Measurements from ENCODE around the gene GRIN2C. TPM values are rescaled to one million over a fixed set of nuclear protein-coding genes. Genes with fewer than 3 reads are reported as not detected.

GRIN2C gene
- total RNA-seq, 2 donors from 2014 or later = not detected

DNA sequence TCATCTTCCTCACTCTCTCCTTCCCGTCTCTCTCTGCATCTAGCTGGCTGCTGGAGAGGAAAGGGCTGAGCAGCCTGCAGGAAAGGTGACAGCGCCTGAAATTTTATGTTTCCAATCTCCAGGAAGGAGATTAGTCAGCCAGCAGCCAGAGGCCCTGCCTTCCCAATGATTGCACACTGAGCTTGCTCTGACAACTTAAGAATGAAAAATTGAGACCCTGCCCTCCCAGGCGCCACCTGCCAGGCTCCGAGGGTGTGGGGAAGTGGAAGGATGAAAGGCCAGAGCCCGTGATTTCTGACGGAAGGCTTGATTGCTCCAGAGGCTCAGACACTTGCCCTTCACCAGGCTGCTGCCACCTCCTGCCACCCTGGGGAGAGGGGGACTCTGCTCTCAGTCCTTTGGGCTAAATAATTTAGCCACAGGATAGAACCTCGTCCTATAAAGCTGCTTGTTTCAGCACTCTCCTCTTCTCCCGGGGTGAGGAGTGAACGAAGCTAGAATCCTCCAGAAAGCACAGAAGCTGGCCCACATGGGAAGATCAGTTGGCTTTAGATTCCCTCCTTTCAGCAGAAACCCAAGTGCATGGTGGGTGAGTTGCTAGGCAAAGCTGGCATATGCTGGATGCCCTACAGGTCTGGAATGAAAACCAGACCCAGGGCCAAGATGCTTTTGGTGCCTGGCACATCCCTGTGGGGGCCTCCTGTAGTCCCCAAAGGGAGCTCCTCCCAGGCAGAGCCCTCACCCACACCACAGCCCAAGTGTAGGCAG is 33.5 kb downstream of the GRIN2C start:
- Mint-ChIP-seq H3K27me3 (no peaks in the 10 kb centered on the region), H3K4me1 (no peaks in the 10 kb centered on the region), H3K4me3 (no peak overlapping the region), H3K36me3 (ENCODE audit: low read depth) (no peaks in the 10 kb centered on the region), H3K27ac (no peak overlapping the region)
- no peaks in the 10 kb centered on the region for H3K9me3 ChIP-seq (ENCODE audit: control insufficient read depth, low read length, poor library complexity, severe bottlenecking)
- ATAC-seq (no peak), DNase-seq (no peak)

DNA sequence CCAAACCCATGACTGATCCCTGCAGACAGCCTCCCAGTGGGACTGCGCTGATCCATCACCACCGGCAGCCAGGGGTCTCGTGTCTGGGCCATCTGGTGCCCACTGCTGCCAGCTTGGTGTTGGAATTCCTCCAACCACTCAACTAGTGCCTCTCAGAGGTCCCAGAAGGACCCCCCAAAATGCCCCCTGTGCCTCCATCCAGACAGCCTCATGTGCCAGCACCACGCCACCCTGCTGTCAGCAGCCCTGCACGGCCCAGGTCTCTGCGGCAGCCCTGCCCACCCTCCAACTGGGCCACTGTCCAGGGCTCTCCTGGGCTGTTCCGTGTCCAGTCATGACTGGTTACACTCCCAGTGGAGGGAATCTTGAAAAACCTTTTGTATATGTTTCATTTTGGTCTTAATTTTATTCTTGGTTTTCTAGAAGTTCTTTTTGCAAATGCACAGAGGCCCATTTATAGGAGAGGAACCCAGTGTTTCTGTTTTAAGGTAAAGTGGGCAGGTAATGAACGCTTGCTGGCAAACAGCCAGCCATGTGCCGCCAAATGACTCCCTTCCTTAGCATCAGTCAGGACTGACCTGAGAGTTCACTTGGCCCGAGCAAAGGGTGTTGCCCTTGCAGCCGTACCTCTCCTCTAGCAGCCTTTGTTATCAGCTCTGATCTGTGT is 34.6 kb downstream of the GRIN2C start:
- H3K4me1 Mint-ChIP-seq = no peaks in the 10 kb centered on the region

DNA sequence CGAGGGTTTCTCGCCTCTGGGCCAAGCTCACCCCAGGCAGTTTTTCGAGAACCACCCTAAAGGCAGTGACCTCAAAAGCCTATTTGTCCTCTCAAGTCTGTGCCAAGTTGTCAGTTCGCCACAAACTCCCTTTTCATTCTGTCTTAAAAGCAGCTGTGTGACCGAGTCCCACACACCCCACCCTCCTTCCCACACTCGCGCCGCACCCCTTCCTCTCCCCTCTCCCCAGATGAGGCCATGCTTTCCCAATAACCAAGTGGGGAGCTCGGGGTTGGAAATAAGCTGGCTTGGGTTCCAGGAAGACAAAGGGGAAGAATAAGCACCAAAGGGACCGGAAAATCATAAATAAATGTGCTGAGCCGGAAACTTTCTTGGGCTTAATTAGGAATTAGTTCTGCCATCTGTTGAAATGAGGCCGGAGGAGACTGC is 36.7 kb downstream of the GRIN2C start:
- H3K27me3 Mint-ChIP-seq = no peaks in the 10 kb centered on the region
- H3K36me3 Mint-ChIP-seq (ENCODE audit: low read depth) = peaks cover 3% of the 10 kb centered on the region
- DNase-seq (no peak), ATAC-seq (no peak)
- no peak overlapping the region for H3K4me3 Mint-ChIP-seq
- H3K27ac Mint-ChIP-seq = no peak overlapping the region
- no peaks in the 10 kb centered on the region for H3K4me1 Mint-ChIP-seq
- no peaks in the 10 kb centered on the region for H3K9me3 ChIP-seq (ENCODE audit: control insufficient read depth, low read length, poor library complexity, severe bottlenecking)

More for the DNA sequence above, 34.6 kb downstream of the GRIN2C start:
- Mint-ChIP-seq H3K4me3 (no peak overlapping the region), H3K36me3 (ENCODE audit: low read depth) (no peaks in the 10 kb centered on the region), H3K27ac (no peak overlapping the region), H3K27me3 (no peaks in the 10 kb centered on the region)
- H3K9me3 ChIP-seq (ENCODE audit: control insufficient read depth, low read length, poor library complexity, severe bottlenecking) = no peaks in the 10 kb centered on the region
- no peak for DNase-seq
- no peak for ATAC-seq

DNA sequence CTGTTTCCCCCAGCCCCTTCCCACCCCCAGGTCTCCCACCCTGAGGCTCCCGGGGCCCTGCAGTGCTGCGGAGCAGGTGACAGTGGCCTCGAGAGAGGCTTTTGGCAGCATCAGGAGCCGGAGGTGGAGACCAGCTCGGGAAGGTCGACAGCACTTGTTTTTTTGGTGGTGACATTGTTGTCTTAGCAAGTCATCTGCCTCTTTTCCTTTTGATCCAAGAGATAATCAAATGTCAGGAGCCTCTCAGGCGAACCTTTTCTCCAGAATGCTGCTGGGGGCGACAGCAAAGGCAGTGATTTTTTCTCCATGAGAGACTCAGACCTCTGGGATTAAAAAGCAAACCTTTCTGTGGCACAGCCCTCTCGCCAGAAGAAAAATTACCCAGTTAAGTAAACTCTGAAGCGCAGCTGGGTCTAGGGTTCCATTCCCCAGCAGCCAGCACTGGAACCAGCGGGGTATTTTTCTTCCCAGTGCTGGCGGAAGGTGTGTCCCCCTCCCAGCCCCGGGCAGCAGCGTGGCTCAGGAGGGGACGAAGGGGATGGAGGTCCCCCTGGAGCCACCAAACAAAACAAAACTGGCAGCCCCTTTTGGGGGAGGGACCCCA is 37.2 kb downstream of the GRIN2C start:
- H3K9me3 ChIP-seq (ENCODE audit: control insufficient read depth, low read length, poor library complexity, severe bottlenecking) = no peaks in the 10 kb centered on the region
- ATAC-seq (no peak), DNase-seq (no peak)
- Mint-ChIP-seq H3K27ac (no peak overlapping the region), H3K4me1 (no peaks in the 10 kb centered on the region), H3K36me3 (ENCODE audit: low read depth) (peaks cover 3% of the 10 kb centered on the region), H3K27me3 (no peaks in the 10 kb centered on the region), H3K4me3 (no peak overlapping the region)

DNA sequence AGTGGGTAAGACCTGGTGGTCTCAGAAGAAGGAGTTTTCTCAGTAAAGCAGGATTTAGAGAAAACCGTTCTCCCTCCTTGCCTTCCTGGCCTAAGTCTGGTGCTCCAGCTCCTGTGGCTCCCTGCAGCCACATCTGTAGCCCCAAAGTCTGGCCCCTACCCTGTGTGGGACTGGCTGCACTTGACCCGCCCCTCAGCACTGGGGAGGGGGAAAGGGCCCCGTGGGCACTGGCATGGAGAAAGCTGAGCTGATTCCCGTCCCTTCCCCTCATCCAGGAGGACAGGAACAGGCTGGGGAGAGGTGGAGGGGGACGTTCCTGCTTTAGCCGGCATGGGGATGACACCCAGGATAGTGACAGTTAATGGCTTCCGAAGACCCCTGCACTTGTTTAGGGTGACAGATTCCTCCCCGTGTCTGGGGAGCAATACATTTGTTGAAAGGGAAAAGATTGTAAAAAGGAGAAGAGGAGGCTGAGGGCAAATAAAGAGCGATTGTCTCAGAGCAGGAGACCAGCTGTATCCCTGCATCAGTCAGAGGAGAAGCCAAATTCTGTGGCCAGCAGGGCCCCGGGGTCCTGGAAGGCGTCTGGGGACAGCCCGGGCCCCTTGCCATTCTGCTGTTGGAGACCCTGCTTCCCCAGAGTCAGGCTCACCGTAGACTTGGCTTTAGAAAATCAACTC is 37.9 kb downstream of the GRIN2C start:
- Mint-ChIP-seq H3K4me1 (no peaks in the 10 kb centered on the region), H3K36me3 (ENCODE audit: low read depth) (peaks cover 3% of the 10 kb centered on the region), H3K27me3 (no peaks in the 10 kb centered on the region), H3K4me3 (no peak overlapping the region), H3K27ac (no peak overlapping the region)
- DNase-seq (no peak), ATAC-seq (no peak)
- H3K9me3 ChIP-seq (ENCODE audit: control insufficient read depth, low read length, poor library complexity, severe bottlenecking) = no peaks in the 10 kb centered on the region

DNA sequence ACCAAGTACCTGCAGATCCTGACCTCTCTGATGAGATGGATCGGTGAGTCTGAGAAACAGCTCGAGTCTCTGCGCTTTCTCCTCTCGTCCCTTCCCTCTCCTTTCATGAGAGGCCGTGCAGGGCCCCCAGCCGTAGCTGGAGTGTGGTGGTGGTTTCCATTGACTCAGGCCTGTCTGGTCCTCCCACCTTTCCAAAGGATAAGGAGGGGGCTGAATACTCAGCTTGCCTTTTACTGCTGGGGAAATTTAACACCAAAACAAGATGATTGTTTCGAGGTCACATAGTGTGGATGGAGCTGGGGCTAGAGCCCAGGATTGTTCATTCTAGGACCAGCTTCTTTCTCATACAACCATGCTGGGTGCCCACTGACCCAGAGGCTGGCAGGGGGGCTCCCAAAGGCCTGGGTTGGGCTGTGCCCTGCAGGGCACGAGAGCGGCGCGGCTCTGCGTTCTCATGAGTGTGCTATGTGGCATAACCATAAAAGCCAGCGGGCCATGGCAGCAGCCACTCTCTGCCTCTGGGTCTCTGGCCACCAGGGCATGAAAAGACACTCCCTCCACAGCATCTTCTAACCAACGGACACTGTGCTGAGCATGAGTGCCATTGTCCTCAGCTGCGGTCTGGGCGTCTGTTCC is 39.8 kb downstream of the GRIN2C start:
- Mint-ChIP-seq H3K4me3 (no peak overlapping the region), H3K27ac (no peak overlapping the region), H3K36me3 (ENCODE audit: low read depth) (peaks cover 3% of the 10 kb centered on the region), H3K4me1 (no peaks in the 10 kb centered on the region), H3K27me3 (no peaks in the 10 kb centered on the region)
- no peaks in the 10 kb centered on the region for H3K9me3 ChIP-seq (ENCODE audit: control insufficient read depth, low read length, poor library complexity, severe bottlenecking)
- DNase-seq = no peak
- ATAC-seq = no peak

DNA sequence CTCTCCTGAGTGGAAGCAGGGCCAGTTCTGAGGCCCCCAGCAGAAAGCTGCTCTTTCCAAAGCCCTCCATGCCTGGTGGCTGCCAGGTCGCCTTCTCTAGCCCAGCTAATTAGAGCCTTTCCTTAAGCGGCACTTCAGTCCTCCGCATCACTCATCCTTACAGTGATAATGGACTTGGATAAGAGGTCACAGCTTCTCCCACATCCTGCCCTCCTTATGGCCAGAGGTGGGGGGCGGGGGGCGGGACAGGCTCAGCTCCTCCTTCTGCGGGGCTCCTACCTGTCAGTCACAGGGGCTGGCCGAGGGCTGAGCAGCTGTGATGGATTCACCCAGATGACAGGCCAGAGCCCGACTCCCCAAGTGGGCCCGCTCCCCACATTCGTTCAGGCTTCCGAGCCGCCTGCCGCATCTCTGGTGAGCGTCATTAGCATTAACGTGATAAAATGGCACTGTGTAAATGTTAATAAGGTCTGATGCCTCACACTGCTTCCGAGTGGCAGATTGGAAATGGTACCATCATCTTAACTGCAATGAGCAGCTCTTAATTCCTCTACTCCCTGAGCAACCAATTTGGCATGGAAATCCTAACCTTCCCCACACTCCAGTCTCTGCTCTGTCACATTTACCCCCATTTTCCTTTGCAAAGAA is 41.3 kb downstream of the GRIN2C start:
- H3K27me3 Mint-ChIP-seq = no peaks in the 10 kb centered on the region
- peaks cover 3% of the 10 kb centered on the region for H3K36me3 Mint-ChIP-seq (ENCODE audit: low read depth)
- ATAC-seq = no peak
- H3K9me3 ChIP-seq (ENCODE audit: control insufficient read depth, low read length, poor library complexity, severe bottlenecking) = no peaks in the 10 kb centered on the region
- H3K27ac Mint-ChIP-seq = no peak overlapping the region
- no peak overlapping the region for H3K4me3 Mint-ChIP-seq
- no peaks in the 10 kb centered on the region for H3K4me1 Mint-ChIP-seq
- DNase-seq = no peak

DNA sequence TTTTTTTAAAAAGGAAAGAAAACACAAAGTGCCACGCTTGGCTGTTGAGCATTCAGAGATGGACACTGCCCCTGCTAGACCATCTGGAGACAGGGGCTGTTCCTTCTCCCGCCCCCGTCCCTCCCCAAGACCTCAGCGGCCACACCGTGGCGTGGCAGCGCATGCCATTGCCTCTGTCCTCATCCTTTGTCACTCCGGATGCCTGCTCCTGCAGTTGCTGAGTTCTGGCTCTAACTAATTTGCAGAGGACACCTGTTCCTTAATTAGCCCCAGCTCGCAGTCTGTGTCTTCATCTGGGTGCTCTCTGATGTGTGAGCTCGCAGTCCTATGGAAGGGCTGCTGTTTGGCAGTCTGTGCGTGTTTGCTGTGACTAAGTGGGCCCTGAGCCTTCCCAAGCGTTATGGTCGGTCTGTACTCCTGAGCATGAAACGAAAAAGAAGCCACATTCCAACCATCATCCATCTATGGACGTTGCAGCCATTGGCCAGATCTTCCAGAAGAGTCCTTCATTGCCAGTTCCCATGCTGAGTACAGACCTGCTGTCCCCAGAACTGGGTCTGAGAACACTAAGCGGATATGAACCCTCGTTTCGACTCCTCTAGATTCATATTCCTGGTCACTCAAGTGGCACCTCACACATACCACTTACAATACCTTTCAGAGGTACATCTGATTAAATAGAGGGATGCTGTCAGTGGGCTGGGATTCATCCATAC is 42.6 kb downstream of the GRIN2C start:
- Mint-ChIP-seq H3K4me3 (no peak overlapping the region), H3K27ac (no peak overlapping the region), H3K36me3 (ENCODE audit: low read depth) (peaks cover 3% of the 10 kb centered on the region), H3K4me1 (peaks cover 3% of the 10 kb centered on the region), H3K27me3 (no peaks in the 10 kb centered on the region)
- no peaks in the 10 kb centered on the region for H3K9me3 ChIP-seq (ENCODE audit: control insufficient read depth, low read length, poor library complexity, severe bottlenecking)
- ATAC-seq (no peak), DNase-seq (no peak)

DNA sequence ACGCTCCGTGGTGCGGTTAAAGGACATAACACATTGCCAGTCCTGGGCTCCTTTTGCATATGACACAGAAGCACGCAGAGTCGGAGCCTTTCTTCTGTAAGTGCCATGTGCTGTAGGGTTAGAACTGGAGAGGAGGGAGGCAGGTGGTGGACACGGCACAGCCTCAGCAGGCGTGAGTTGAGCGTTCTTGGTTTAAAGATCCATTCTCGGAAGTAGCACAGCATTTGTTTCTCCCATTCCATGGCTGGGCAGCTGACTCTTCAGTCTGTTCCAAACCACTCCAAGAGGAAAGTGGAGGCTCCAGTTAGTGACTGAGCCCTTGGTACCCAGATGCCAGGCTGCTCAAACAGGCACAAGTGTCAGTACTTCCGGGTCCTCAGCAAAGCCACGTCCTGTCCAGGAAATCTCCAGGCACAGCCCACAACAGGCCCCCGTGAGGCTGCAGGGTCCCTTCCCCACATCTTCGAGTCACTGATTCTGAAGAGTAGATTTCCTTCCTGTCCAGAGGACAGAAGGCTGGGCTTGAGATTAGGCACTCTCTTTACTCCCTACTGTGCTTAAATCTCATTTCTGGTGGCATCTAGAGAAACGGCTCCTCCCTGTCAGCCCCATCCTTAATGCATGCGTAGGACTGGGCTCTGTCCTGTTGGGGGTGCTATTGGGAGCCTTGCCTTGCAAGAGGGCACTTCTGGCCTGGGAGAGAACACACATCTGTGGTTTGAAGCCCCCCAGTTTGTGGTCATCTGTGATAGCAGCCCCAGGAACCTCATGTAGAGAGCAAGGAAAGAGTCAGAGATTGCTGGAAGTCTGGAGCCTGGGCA is 43.9 kb downstream of the GRIN2C start:
- H3K27me3 Mint-ChIP-seq = no peaks in the 10 kb centered on the region
- H3K4me1 Mint-ChIP-seq = peaks cover 6% of the 10 kb centered on the region
- no peak for ATAC-seq
- no peak overlapping the region for H3K27ac Mint-ChIP-seq
- H3K36me3 Mint-ChIP-seq (ENCODE audit: low read depth) = peaks cover 4% of the 10 kb centered on the region
- H3K4me3 Mint-ChIP-seq = no peak overlapping the region
- H3K9me3 ChIP-seq (ENCODE audit: control insufficient read depth, low read length, poor library complexity, severe bottlenecking) = no peaks in the 10 kb centered on the region
- DNase-seq = no peak

DNA sequence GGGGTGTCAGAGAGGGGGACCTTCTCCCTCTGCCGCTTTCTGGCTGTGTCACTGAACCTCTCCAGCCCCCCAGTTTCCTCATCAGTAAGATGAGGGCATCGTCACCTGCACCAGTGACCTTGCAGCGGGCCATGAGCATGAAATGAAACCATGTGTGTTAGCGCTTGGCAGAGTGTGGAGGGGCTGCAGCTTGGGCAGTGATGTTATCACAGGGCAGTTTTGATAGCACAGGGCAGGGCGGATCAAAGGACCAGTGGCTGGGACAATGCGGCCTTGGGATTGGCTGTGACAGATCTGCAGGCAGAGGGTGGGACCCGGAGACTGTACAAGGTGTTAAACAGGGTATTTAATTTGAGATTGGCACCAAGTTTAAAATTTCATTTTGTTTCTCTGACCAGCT is 44.6 kb downstream of the GRIN2C start:
- H3K36me3 Mint-ChIP-seq (ENCODE audit: low read depth) = peaks cover 7% of the 10 kb centered on the region

DNA sequence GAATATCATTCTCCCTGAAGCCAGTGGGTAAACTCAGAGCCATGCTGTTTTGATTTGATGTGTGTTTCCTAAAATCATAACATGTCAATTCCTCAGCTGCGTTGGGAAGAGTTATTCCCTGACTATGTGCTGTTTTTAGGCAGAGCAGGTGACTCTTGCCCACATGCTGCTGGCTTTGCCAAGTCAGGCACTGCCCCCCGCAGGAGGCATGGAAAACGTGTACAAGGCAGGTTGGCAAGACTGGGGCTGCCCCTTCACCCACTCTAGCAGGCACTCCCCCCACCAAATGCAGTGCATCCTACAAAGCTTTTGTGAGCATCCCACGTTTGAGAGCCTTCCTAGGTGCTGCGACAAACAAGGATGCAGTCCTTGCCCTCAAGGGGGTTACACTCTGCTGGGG is 45.2 kb downstream of the GRIN2C start:
- Mint-ChIP-seq H3K36me3 (ENCODE audit: low read depth) (peaks cover 9% of the 10 kb centered on the region), H3K27me3 (no peaks in the 10 kb centered on the region), H3K4me3 (no peak overlapping the region), H3K4me1 (peaks cover 10% of the 10 kb centered on the region), H3K27ac (no peak overlapping the region)
- ATAC-seq = no peak
- no peak for DNase-seq
- no peaks in the 10 kb centered on the region for H3K9me3 ChIP-seq (ENCODE audit: control insufficient read depth, low read length, poor library complexity, severe bottlenecking)

More for the DNA sequence above, 44.6 kb downstream of the GRIN2C start:
- ATAC-seq = no peak
- no peaks in the 10 kb centered on the region for H3K9me3 ChIP-seq (ENCODE audit: control insufficient read depth, low read length, poor library complexity, severe bottlenecking)
- Mint-ChIP-seq H3K4me1 (peaks cover 8% of the 10 kb centered on the region), H3K4me3 (no peak overlapping the region), H3K27ac (peak overlapping the region; percentile 39), H3K27me3 (no peaks in the 10 kb centered on the region)
- no peak for DNase-seq
